HEK293T (cell line): ENCODE measurements around the gene LSM3.

Source experiments
- BHLHE40 ChIP-seq: fragments of 450-650 bp; IDR thresholded peaks from 2 replicates; pipeline ENCODE4 v1.6.1; 2016; ENCODE audit warnings: mild to moderate bottlenecking, moderate library complexity, borderline replicate concordance
- ELF4 ChIP-seq: fragments of 450-650 bp; IDR thresholded peaks from 2 replicates; pipeline ENCODE4 v1.6.1; 2017; ENCODE audit warnings: antibody characterized with exemption
- FOXM1 ChIP-seq: fragments of 450-650 bp; IDR thresholded peaks from 2 replicates; pipeline ENCODE4 v1.6.1; 2017; ENCODE audit warnings: mild to moderate bottlenecking, borderline replicate concordance
- L3MBTL2 ChIP-seq: fragments of 450-650 bp; conservative IDR thresholded peaks from 2 replicates; pipeline ENCODE4 v1.6.1; 2016; ENCODE audit warnings: mild to moderate bottlenecking
- SUZ12 ChIP-seq: fragments of 450-650 bp; IDR thresholded peaks from 2 replicates; pipeline ENCODE4 v1.6.1; 2016; ENCODE audit warnings: mild to moderate bottlenecking
- TARDBP ChIP-seq: fragments of 450-650 bp; IDR thresholded peaks from 2 replicates; pipeline ENCODE4 v1.6.1; 2016
- ZNF384 ChIP-seq: fragments of 450-650 bp; IDR thresholded peaks from 2 replicates; pipeline ENCODE4 v1.6.1; 2016
- TF ChIP-seq, protein P1 (sequence below): fragments of 450-650 bp; IDR thresholded peaks from 2 replicates; pipeline ENCODE4 v1.6.1; 2016

DNA sequence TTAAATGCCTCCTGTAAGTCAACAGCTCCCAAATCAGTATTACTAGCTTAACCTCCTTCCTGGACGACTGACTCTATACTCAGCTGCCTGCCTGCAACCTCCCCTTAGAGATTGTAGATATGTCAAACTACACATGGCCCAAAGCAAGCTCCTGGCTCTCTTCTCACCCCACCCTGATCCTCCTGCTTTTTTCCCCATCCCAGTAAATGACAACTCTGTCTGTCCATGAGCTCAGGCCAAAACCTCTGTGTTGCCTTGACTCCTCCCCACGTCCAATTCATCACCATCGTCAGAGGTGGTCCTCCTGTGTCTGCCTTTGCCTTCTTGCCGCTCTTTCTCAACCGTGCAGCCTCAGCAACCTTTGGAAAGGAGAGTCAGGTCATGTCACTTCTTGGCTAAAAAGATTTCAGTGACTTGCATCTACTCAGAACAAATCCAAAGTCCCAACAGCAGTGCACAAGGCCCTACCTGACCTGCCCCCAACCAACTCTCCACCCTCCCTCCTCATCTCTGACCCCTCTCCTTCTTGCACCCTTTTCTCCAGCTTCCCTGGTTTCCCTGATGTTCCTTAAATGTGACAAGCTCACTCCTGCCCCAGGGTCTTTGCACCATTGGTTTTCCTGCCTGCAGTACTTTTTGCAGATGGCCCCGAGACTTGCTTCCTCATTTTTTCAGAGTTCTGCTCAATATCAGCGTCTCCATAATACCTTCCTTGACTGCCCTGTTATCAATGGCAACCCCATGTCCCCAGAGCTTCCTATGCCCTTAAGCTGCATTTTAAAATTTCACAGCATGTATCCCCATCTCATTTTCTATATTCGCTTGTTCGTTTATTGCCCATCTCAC is 52.8 kb downstream of the LSM3 start:
- TF ChIP-seq L3MBTL2 (no peak), SUZ12 (no peak), ELF4 (no peak), FOXM1 (no peak), BHLHE40 (no peak), ZNF384 (no peak), TARDBP (no peak)
- TF ChIP-seq, protein P1, sequence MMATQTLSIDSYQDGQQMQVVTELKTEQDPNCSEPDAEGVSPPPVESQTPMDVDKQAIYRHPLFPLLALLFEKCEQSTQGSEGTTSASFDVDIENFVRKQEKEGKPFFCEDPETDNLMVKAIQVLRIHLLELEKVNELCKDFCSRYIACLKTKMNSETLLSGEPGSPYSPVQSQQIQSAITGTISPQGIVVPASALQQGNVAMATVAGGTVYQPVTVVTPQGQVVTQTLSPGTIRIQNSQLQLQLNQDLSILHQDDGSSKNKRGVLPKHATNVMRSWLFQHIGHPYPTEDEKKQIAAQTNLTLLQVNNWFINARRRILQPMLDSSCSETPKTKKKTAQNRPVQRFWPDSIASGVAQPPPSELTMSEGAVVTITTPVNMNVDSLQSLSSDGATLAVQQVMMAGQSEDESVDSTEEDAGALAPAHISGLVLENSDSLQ = no peak
